ENCODE measurements around the gene DYNC2LI1.

DNA sequence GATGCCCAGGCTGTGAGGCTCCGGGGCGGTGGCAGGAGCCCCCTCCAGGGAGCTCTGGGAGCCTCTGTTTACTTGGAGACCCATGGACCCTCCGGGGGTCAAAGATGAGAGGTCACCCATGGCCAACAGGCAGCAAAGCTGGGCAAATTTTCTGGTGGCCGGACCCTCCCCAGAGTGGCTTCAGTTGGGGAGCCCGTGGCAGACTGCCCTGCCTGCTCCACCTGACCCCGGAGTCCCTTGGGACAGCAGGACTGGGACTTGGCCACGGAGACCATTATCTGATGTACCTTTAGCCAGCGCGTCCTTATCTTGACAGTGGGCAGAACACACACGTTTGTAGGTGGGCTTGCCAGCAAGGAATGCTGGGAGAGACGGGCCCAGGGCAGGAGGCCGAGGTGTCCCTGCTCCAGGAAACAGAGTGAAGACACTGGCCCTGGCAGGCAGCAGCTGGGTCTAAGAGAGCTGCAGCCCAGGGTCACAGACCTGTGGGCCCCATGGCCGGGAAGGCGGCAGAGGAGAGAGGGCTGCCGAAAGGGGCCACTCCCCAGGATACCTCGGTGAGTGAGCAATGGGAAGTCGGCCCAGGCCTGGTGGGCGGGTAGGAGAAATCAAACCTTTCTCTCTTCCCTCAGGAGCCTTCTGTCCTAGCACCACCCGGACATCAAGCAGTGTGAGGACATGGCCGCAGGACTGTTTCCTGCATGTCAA lies 64.9 kb downstream of the DYNC2LI1 start, which contains the start of the genes ABCG5 and ABCG8:
- TF ChIP-seq, protein P1, sequence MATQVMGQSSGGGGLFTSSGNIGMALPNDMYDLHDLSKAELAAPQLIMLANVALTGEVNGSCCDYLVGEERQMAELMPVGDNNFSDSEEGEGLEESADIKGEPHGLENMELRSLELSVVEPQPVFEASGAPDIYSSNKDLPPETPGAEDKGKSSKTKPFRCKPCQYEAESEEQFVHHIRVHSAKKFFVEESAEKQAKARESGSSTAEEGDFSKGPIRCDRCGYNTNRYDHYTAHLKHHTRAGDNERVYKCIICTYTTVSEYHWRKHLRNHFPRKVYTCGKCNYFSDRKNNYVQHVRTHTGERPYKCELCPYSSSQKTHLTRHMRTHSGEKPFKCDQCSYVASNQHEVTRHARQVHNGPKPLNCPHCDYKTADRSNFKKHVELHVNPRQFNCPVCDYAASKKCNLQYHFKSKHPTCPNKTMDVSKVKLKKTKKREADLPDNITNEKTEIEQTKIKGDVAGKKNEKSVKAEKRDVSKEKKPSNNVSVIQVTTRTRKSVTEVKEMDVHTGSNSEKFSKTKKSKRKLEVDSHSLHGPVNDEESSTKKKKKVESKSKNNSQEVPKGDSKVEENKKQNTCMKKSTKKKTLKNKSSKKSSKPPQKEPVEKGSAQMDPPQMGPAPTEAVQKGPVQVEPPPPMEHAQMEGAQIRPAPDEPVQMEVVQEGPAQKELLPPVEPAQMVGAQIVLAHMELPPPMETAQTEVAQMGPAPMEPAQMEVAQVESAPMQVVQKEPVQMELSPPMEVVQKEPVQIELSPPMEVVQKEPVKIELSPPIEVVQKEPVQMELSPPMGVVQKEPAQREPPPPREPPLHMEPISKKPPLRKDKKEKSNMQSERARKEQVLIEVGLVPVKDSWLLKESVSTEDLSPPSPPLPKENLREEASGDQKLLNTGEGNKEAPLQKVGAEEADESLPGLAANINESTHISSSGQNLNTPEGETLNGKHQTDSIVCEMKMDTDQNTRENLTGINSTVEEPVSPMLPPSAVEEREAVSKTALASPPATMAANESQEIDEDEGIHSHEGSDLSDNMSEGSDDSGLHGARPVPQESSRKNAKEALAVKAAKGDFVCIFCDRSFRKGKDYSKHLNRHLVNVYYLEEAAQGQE (tag by site-specific recombination; IDR thresholded peaks at IDR 0.05), result no peak
- TF ChIP-seq ZNF274 (IDR thresholded peaks at IDR 0.05; ENCODE audit: low read length) (no peak), ZNF274 (tag by site-specific recombination; IDR thresholded peaks at IDR 0.05; ENCODE audit: borderline replicate concordance) (no peak), ZNF146 (tag by site-specific recombination; IDR thresholded peaks at IDR 0.05) (no peak), ZNF24 (tag by site-specific recombination; IDR thresholded peaks at IDR 0.05) (no peak)
- TF ChIP-seq, protein P2, sequence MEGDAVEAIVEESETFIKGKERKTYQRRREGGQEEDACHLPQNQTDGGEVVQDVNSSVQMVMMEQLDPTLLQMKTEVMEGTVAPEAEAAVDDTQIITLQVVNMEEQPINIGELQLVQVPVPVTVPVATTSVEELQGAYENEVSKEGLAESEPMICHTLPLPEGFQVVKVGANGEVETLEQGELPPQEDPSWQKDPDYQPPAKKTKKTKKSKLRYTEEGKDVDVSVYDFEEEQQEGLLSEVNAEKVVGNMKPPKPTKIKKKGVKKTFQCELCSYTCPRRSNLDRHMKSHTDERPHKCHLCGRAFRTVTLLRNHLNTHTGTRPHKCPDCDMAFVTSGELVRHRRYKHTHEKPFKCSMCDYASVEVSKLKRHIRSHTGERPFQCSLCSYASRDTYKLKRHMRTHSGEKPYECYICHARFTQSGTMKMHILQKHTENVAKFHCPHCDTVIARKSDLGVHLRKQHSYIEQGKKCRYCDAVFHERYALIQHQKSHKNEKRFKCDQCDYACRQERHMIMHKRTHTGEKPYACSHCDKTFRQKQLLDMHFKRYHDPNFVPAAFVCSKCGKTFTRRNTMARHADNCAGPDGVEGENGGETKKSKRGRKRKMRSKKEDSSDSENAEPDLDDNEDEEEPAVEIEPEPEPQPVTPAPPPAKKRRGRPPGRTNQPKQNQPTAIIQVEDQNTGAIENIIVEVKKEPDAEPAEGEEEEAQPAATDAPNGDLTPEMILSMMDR (tag by site-specific recombination; IDR thresholded peaks at IDR 0.05), result no peak
- TF ChIP-seq, protein P3, sequence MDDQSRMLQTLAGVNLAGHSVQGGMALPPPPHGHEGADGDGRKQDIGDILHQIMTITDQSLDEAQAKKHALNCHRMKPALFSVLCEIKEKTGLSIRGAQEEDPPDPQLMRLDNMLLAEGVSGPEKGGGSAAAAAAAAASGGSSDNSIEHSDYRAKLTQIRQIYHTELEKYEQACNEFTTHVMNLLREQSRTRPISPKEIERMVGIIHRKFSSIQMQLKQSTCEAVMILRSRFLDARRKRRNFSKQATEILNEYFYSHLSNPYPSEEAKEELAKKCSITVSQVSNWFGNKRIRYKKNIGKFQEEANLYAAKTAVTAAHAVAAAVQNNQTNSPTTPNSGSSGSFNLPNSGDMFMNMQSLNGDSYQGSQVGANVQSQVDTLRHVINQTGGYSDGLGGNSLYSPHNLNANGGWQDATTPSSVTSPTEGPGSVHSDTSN (CRISPR knock-in tag; IDR thresholded peaks at IDR 0.05), result no peak

Measured in HEK293 (cell line).